A673 (cell line): ENCODE data around the gene RXRA. TPM values are rescaled to one million over a fixed set of nuclear protein-coding genes. Genes with fewer than 3 reads are reported as not detected.

Experiments used
- BruUV-seq: library from RNA; stranded (reverse); fragments of 400-500 nt; replicated peaks from 2 replicates; lab custom pipeline; 2021; lab: Mats Ljungman, UMichigan
- CTCF ChIA-PET: fragments of 300-600 bp; sonication (Branson Sonifier 250); formaldehyde crosslinking; loops from one replicate; lab custom pipeline; 2022; ENCODE audit warnings: antibody characterized with exemption; lab: Charles Lee
- POLR2A ChIA-PET: fragments of 300-600 bp; sonication (Branson Sonifier 250); formaldehyde crosslinking; loops from one replicate; lab custom pipeline; 2022; ENCODE audit warnings: antibody characterized with exemption; ENCODE audit not compliant: low non-redundant PET; lab: Charles Lee
- DNase-seq: peaks from one replicate; pipeline ENCODE4 v3.0.0-alpha.2; 2015; ENCODE audit warnings: low spot score
- H3K27ac ChIP-seq: fragments of 200-600 bp; sonication (generic); 2 replicates; pipeline ENCODE4 v1.5.1; 2016; ENCODE audit warnings: mixed run types, low read depth, mild to moderate bottlenecking, mixed read lengths, antibody characterized with exemption, low read length; ENCODE audit not compliant: poor library complexity, severe bottlenecking
- H3K27me3 ChIP-seq: fragments of 200-600 bp; sonication (generic); replicated peaks from 2 replicates; pipeline ENCODE4 v1.6.1; 2017; ENCODE audit warnings: mixed run types, low read depth, mild to moderate bottlenecking, mixed read lengths, antibody characterized with exemption, low read length; ENCODE audit not compliant: insufficient read depth, poor library complexity
- H3K36me3 ChIP-seq: fragments of 200-600 bp; sonication (generic); 2 replicates; pipeline ENCODE4 v1.6.1; 2016; ENCODE audit warnings: mixed run types, mild to moderate bottlenecking, mixed read lengths, antibody characterized with exemption, low read length; ENCODE audit not compliant: insufficient read depth, poor library complexity, severe bottlenecking
- H3K4me1 ChIP-seq: fragments of 200-600 bp; sonication (generic); 2 replicates; pipeline ENCODE4 v1.6.1; 2017; ENCODE audit warnings: mixed run types, mild to moderate bottlenecking, mixed read lengths, antibody characterized with exemption, low read length; ENCODE audit not compliant: insufficient read depth, poor library complexity, severe bottlenecking
- H3K4me3 ChIP-seq: fragments of 200-600 bp; sonication (generic); 2 replicates; pipeline ENCODE4 v1.5.1; 2016; ENCODE audit warnings: low read depth, mixed run types, mild to moderate bottlenecking, mixed read lengths, low read length; ENCODE audit not compliant: poor library complexity, severe bottlenecking
- H3K9me3 ChIP-seq: fragments of 200-600 bp; sonication (generic); 2 replicates; pipeline ENCODE4 v1.6.1; 2016; ENCODE audit warnings: mixed run types, low read depth, mild to moderate bottlenecking, mixed read lengths, antibody characterized with exemption, low read length; ENCODE audit not compliant: poor library complexity, severe bottlenecking
- EZH2 ChIP-seq: fragments of 200-600 bp; sonication (generic); IDR thresholded peaks from 2 replicates; pipeline ENCODE4 v1.6.1; 2017; ENCODE audit warnings: borderline replicate concordance, low read depth, mild to moderate bottlenecking, mixed read lengths, antibody characterized with exemption, low read length; ENCODE audit not compliant: poor library complexity, severe bottlenecking
- intact Hi-C: fragments of 100-400 bp; cut with micrococcal nuclease; formaldehyde crosslinking; loops from one replicate; pipeline ENCODE4 v1.10.0; 2022; ENCODE audit not compliant: unreplicated experiment
- total RNA-seq: library from RNA; stranded (reverse); gene quantifications from 2 replicates; pipeline ENCODE4 v1.2.3, GENCODE V29; 2021
- TF ChIP-seq, protein P1 (sequence below): fragments of 300-800, 200-600 bp; sonication (generic); conservative IDR thresholded peaks from 2 replicates; pipeline ENCODE4 v1.5.1; 2017; ENCODE audit warnings: low read depth, mild to moderate bottlenecking, antibody characterized with exemption, low read length, moderate library complexity, mixed read lengths

The RXRA gene
- total RNA-seq, 1 experiment from 2014 or later = 54.1 TPM

DNA sequence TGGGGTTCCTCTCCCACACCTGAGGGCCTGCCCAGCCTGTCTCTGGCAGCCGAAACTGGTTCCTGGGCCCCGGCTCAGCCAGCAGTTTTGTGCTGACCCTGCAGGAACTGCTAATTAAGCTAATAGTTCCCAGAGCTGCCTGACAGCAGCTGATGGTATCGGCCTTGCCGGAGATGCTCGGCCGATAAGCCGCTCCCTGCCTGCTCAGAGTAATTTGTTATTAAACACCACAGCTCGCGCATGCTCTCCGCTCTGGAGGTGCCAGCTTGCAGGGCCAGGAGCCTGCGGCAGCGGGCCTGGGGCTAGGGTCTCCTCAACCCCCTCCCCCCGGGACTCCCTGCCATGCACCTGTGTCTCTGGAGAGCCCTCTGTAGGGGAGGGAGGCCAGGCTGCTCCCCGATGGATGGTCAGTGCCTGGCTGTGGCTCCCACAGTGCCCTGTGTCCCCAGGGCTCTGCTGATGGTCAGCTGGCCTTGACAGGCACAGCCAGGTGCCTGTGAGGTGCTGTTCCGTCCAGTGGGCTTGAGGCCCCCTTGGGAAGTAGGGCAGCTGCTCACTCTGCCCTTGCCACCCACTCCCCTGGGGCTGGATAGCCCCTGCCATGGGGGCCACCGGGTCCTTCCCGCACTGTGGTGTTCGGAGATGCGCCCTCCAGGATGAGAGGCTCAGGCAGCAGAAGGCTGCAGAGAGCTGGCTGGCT lies 41.7 kb downstream of the RXRA start:
- H3K27ac ChIP-seq = peak overlapping the region; percentile 86
- CTCF ChIA-PET = interaction anchor here (0.5 kb wide), 2 partner anchors 13 to 50 kb away, joined by 3 to 4 read pairs; no protein-coding TSS in a partner anchor
- H3K4me3 ChIP-seq = no peak overlapping the region
- no TSS peak for BruUV-seq
- H3K9me3 ChIP-seq = no peaks in the 10 kb centered on the region
- DNase-seq = peak; percentile 86
- no peaks in the 10 kb centered on the region for H3K36me3 ChIP-seq
- POLR2A ChIA-PET = no interaction called here
- TF ChIP-seq, protein P1, sequence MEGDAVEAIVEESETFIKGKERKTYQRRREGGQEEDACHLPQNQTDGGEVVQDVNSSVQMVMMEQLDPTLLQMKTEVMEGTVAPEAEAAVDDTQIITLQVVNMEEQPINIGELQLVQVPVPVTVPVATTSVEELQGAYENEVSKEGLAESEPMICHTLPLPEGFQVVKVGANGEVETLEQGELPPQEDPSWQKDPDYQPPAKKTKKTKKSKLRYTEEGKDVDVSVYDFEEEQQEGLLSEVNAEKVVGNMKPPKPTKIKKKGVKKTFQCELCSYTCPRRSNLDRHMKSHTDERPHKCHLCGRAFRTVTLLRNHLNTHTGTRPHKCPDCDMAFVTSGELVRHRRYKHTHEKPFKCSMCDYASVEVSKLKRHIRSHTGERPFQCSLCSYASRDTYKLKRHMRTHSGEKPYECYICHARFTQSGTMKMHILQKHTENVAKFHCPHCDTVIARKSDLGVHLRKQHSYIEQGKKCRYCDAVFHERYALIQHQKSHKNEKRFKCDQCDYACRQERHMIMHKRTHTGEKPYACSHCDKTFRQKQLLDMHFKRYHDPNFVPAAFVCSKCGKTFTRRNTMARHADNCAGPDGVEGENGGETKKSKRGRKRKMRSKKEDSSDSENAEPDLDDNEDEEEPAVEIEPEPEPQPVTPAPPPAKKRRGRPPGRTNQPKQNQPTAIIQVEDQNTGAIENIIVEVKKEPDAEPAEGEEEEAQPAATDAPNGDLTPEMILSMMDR = no peak
- TF ChIP-seq EZH2 = no peak
- intact Hi-C loops = loop anchor here (5.0 kb wide), 1 partner anchor 39 kb away; no protein-coding TSS in a partner anchor
- no peaks in the 10 kb centered on the region for H3K27me3 ChIP-seq
- peaks cover 53% of the 10 kb centered on the region for H3K4me1 ChIP-seq

DNA sequence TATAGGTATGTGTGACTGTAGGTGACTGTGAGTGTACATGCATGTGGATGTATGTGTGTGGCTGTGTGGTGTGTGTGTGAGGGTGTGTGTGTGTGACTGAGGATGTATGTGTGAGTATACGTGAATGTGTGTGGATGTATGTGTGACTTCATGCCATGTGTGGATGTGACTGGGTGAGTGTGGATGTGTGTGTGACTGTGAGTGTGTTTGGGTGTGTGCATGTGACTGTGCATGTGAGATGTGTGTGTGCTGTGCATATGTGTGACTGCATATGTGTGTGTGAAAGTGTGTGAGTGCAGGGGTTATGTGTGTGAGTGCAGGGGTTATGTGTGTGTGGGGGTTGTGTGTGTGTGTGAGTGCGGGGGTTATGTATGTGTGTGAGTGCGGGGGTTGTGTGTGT lies 42.3 kb downstream of the RXRA start:
- POLR2A ChIA-PET = no interaction called here
- CTCF ChIA-PET = no interaction called here
- no peaks in the 10 kb centered on the region for H3K36me3 ChIP-seq
- BruUV-seq = no TSS peak
- H3K4me1 ChIP-seq = peaks cover 53% of the 10 kb centered on the region
- H3K27me3 ChIP-seq = no peaks in the 10 kb centered on the region
- no peak overlapping the region for H3K4me3 ChIP-seq
- TF ChIP-seq EZH2 = no peak
- TF ChIP-seq, protein P1 = no peak
- no peaks in the 10 kb centered on the region for H3K9me3 ChIP-seq
- no peak for DNase-seq
- intact Hi-C loops = loop anchor here (5.0 kb wide), 1 partner anchor 39 kb away; no protein-coding TSS in a partner anchor
- H3K27ac ChIP-seq = peak overlapping the region; percentile 86

DNA sequence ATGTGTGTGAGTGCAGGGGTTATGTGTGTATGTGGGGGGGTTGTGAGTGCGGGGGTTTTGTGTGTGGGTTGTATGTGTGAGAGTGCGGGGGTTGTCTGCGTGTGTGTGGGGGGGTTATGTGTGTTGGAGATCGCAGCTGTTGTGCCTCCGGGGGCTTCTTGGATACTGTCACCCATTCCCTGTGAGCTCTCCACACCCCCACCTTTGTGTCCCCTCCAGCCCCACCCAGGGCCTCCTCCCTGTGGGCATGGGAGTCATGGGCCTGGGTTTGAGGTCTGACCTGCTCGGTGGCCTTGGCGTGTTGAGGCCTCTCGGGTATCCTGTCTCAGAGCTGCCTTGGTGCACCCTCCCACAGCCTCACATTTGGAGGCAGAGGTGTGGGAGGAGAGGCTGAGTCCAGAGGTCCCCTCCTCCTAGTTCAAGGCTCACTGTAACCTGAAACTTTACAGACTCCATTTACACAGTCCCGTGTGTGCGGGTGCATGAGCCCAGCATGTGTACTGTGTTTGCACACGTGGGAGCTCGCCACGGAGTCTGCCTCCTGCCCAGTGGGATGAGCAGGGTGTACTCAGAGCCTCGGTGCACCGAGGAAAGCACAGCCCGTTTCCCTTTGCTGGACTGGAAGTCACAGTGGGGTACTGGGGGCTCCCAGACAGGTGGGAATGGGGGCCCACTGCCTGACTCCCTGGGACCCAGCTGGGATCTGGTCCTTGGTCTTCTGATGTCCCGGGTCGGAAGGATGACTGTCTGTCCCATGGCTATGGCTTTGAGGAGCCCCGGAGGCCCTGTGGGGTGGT lies 43.4 kb downstream of the RXRA start:
- Histone ChIP-seq H3K4me1 (peaks cover 59% of the 10 kb centered on the region), H3K27ac (peak overlapping the region; percentile 47), H3K9me3 (no peaks in the 10 kb centered on the region), H3K36me3 (no peaks in the 10 kb centered on the region), H3K27me3 (no peaks in the 10 kb centered on the region), H3K4me3 (no peak overlapping the region)
- DNase-seq = no peak
- no TSS peak for BruUV-seq
- CTCF ChIA-PET = no interaction called here
- TF ChIP-seq EZH2 = no peak
- TF ChIP-seq, protein P1 = no peak
- POLR2A ChIA-PET = no interaction called here
- intact Hi-C loops = loop anchor here (5.0 kb wide), 1 partner anchor 38 kb away; no protein-coding TSS in a partner anchor
